CD4-positive, alpha-beta T cell treated with Interleukin-1 beta for 1 hour (primary cell): ENCODE results near the gene TRIM40.

ENCODE experiments used
- DNase-seq, 2 donors: peaks; one replicate each; pipeline ENCODE4 v3.0.0-alpha.2; 2020 to 2022

The TRIM40 gene

GRCh38 chr6:30150671-30151395, 14.9 kb downstream of the TRIM40 start:
- DNase-seq, result no peak

DNA sequence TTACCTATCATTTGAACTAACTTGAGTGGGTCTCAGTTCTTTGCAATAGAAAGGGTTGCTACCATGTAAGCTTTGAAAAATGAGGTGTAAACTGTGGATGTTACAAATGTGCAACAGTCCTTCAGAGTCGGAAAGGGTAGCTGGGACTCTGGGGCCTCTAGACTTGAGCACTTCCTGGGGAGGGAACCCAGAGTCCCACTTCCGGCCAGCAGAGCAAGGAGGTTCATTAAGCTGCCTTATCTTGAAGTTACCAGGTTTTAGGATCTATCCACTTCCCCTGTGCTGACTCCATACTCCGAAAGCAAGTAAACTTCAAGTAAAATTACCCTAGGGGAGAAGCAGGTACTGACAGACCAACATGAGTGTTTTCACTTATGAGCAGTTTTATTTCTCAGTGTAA, 15.6 kb downstream of the TRIM40 start:
- DNase-seq, result no peak

DNA sequence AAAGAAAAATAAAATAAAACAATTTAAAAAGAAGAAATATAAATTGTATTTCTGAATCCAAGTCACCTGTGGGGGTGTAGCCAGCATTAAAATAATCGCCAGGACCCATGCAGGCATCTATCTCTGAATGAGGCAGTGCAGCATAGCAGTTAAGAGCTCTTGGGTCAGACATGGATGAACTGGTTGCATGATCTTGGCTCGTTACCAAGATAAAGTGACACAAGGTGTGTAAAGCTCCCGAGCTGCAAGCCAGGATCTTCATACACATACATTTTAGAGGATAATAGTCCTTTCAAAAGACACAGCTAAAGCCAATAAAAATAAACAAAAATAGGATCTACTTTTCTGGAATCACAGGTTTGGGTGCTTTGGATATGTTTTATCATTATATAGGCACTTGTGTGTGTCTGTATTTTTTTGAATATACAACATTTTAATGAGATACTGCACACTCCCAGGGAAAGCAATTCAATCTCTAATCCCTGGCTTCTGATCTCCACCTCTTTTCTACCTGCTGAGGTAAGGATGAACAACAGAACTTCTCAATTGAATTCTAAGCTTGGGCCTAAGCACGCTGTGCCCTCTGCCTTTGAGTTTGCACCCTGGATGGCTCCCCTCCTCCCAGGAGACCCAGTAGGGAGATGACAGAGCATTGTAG, 16.2 kb downstream of the TRIM40 start:
- no peak for DNase-seq

GRCh38 chr6:30152910-30153610, 17.1 kb downstream of the TRIM40 start:
- no peak for DNase-seq

- DNase-seq, result no peak
These were observed 18.1 kb downstream of the TRIM40 start for GRCh38 chr6:30154061-30154460.

- no peak for DNase-seq
These were observed 19.0 kb downstream of the TRIM40 start for GRCh38 chr6:30154709-30155519.

- no peak for DNase-seq
These were observed 19.8 kb downstream of the TRIM40 start for GRCh38 chr6:30155520-30156261.

DNA sequence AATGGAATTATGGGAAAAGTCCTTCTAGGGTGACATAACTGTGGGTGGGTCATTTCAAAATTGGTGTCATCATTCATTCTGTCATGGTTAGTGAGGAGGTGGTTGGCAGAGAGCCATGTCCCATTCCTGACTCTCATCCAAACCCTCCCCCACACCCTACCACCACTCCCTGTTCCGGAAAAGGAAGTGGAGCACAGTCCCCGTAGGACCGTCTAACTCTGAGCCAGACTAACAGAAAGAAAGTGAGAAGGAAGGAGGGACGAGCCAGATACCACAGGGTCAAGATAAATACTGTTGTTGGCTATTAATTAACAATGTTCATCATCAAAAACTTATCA, 20.3 kb downstream of the TRIM40 start:
- DNase-seq, result no peak

DNA sequence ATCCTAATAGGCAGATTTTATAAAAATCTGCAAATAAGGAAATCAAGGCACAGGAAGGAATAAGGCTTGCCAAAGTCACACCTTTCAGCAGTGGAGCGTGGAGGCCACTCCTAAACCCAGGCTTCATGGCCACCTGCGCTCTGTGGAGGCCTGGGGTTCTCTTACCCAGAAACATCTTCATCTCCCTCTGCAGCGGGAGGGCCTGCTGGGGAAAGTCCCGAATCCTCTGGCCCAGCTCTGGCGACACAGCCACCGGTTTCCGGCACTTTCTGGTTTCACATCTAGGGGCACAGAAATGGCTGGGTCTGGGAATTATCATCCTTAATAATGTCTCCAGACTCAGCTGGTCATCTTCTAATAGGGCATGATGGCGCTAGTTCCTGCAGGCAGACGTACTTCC, 20.8 kb downstream of the TRIM40 start:
- DNase-seq, result no peak

DNA sequence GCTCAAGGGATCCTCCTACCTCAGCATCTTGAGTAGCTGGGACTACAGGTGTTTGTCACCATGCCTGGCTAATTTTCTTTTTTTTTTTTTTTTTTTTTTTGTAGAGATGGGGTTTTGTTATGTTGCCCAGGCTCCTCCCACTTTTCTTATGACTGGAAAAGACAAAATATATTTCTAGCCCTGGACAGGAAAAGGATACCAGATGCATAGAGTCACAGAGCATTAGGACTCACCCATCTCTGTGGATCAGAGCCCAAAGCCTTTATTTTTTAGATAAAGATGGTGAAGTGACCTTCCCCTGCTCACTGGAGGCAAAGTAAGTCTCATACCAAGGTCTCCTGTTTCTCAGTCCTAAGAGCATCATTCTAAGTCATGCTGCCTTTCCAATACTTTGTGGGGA, 21.6 kb downstream of the TRIM40 start:
- DNase-seq, result no peak

GRCh38 chr6:30157999-30158398, 22.1 kb downstream of the TRIM40 start:
- no peak for DNase-seq

- no peak for DNase-seq
These were observed 22.6 kb downstream of the TRIM40 start for GRCh38 chr6:30158475-30159040.

DNA sequence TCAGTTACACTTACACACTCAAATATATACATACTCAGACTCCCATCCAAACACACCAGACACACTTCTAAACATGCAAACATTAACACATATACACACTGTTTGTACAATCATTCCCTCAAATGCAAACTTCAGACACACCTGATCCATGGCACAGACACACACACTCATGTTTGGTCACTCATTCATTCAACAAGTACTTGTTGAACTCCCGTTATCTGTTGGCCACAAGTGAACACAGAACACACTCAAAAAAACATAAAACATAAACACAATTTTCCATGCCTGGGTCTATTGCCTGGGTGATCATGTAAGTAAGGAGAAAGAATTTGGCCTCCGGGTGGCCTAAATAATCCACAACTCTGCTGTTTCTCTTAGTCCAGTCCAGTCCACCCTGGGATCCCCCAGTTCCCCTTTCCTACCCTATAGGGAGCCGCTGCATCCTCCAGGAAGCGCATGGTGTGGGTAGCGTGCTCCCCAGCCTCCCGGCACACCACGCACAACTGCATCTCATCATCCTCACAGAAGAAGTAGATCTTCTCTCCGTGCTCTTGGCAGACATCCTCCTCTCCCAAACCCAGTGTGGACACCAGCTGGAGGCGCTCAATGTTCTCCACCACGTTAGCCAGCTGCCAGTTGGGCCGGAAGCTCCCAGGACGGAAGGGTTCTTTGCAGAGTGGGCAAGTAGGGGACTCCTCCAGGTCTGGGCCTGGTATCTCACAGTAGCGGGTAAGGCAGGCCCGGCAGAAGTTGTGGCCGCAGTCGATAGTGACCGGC, 24.3 kb downstream of the TRIM40 start:
- no peak for DNase-seq

GRCh38 chr6:30160785-30161531, 25.0 kb downstream of the TRIM40 start, which contains the start of gene TRIM10:
Gene TRIM10, minus strand, starts transcription at chr6:30161211. Its CDS starts 353 bp downstream, at chr6:30160858.
- no peak for DNase-seq

- no peak for DNase-seq
These were observed 26.5 kb downstream of the TRIM40 start for GRCh38 chr6:30162265-30163089.

- DNase-seq, result peak in 1 of 2 donors; percentile 15
These were observed 27.4 kb downstream of the TRIM40 start, which contains the start of gene TRIM15 for GRCh38 chr6:30163090-30163917. Gene TRIM15, plus strand, starts transcription at chr6:30163546. Its CDS starts 139 bp downstream, at chr6:30163685.

- DNase-seq, result no peak
These were observed 28.1 kb downstream of the TRIM40 start for GRCh38 chr6:30163918-30164654.

DNA sequence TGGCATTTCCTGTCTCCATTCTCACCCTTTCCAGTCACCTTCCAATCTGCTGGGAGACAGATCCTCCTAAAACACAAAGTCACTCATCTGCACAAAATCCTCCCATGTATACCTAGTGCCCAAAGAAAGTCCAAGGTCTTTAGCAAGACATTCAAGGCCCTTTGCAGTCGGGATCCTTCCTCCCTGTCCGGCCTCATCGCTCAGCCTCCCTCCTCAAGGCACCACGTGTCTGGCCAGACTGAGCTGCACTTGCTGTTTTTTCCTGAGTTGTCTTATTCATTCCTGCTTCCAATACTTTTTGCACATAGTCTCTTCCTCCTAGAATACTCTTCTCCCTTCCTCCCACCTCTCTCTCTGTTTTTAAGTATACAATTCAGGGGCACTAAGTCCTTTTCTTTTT, 28.8 kb downstream of the TRIM40 start:
- DNase-seq, result no peak
